GM23338 (cell line): ENCODE data around the gene MAFF. TPM values are rescaled to one million over a fixed set of nuclear protein-coding genes. Genes with fewer than 3 reads are reported as not detected.

Source experiments
- ATAC-seq: fragments of 200-7000 bp; cut with Tn5 transposase; 3 replicates; pipeline ENCODE4 v1.9.1; 2020
- DNase-seq: peaks from one replicate; pipeline ENCODE4 v3.0.0-alpha.2; 2015; ENCODE audit warnings: low spot score
- H2AFZ ChIP-seq: fragments of 200-600 bp; sonication (generic); 2 replicates; pipeline ENCODE4 v1.8.0; 2016; ENCODE audit warnings: antibody characterized with exemption, mild to moderate bottlenecking, moderate library complexity
- H3F3A ChIP-seq: fragments of 200-600 bp; sonication (generic); replicated peaks from 2 replicates; pipeline ENCODE4 v1.8.0; 2017; ENCODE audit warnings: antibody characterized with exemption, mixed run types, low read depth
- H3K27ac ChIP-seq: fragments of 200-600 bp; sonication (generic); 2 replicates; pipeline ENCODE4 v1.6.1; 2016; ENCODE audit warnings: low read depth
- H3K27me3 ChIP-seq: fragments of 200-600 bp; sonication (generic); 2 replicates; pipeline ENCODE4 v1.8.0; 2016; ENCODE audit warnings: mild to moderate bottlenecking, mixed run types, moderate library complexity; ENCODE audit not compliant: insufficient read depth
- H3K36me3 ChIP-seq: fragments of 200-600 bp; sonication (generic); 2 replicates; pipeline ENCODE4 v1.8.0; 2016; ENCODE audit warnings: mild to moderate bottlenecking; ENCODE audit not compliant: insufficient read depth
- H3K4me1 ChIP-seq: fragments of 200-600 bp; sonication (generic); 2 replicates; pipeline ENCODE4 v1.8.0; 2016; ENCODE audit warnings: mild to moderate bottlenecking, moderate library complexity; ENCODE audit not compliant: insufficient read depth
- H3K4me2 ChIP-seq: fragments of 200-600 bp; sonication (generic); 2 replicates; pipeline ENCODE4 v1.7.1; 2017; ENCODE audit warnings: mixed run types
- H3K4me3 ChIP-seq: fragments of 200-600 bp; sonication (generic); 2 replicates; pipeline ENCODE4 v1.6.1; 2016; ENCODE audit warnings: mixed run types
- H3K79me2 ChIP-seq: fragments of 200-600 bp; sonication (generic); replicated peaks from 2 replicates; pipeline ENCODE4 v1.8.0; 2017; ENCODE audit warnings: mild to moderate bottlenecking; ENCODE audit not compliant: insufficient read depth
- H3K9me2 ChIP-seq: fragments of 200-600 bp; sonication (generic); 2 replicates; pipeline ENCODE4 v1.8.0; 2017; ENCODE audit not compliant: insufficient read depth
- H4K20me1 ChIP-seq: fragments of 200-600 bp; sonication (generic); replicated peaks from 2 replicates; pipeline ENCODE4 v1.8.0; 2017; ENCODE audit warnings: mild to moderate bottlenecking; ENCODE audit not compliant: insufficient read depth
- H3K27ac Mint-ChIP-seq: 2 replicates; pipeline ENCODE4 v1.8.0; 2020; ENCODE audit warnings: inconsistent platforms, mild to moderate bottlenecking, moderate library complexity, mixed read lengths
- H3K27me3 Mint-ChIP-seq: 3 replicates; pipeline ENCODE4 v1.8.0; 2022; ENCODE audit warnings: low read depth, mild to moderate bottlenecking, moderate library complexity, mixed read lengths, inconsistent platforms; ENCODE audit not compliant: insufficient read depth, poor library complexity
- H3K36me3 Mint-ChIP-seq: 3 replicates; pipeline ENCODE4 v1.8.0; 2021; ENCODE audit warnings: low read depth, mild to moderate bottlenecking, inconsistent platforms, moderate library complexity, mixed read lengths
- H3K4me1 Mint-ChIP-seq: 3 replicates; pipeline ENCODE4 v1.8.0; 2020; ENCODE audit warnings: mild to moderate bottlenecking, inconsistent platforms, mixed read lengths
- H3K4me3 Mint-ChIP-seq: 3 replicates; pipeline ENCODE4 v1.8.0; 2021; ENCODE audit warnings: moderate library complexity, mild to moderate bottlenecking, inconsistent platforms, mixed read lengths
- H3K9me3 Mint-ChIP-seq: 3 replicates; pipeline ENCODE4 v1.8.0; 2020; ENCODE audit warnings: moderate library complexity, mild to moderate bottlenecking, inconsistent platforms, mixed read lengths
- ETS1 ChIP-seq: IDR thresholded peaks from 2 replicates; pipeline ENCODE4 v1.6.1; 2016; ENCODE audit warnings: antibody characterized with exemption
- EZH2 ChIP-seq: fragments of 200-600 bp; sonication (generic); IDR thresholded peaks from one replicate; pipeline ENCODE4 v1.8.0; 2017; ENCODE audit warnings: antibody characterized with exemption, mild to moderate bottlenecking, low read depth; ENCODE audit not compliant: unreplicated experiment
- JUNB ChIP-seq: IDR thresholded peaks from one replicate; pipeline ENCODE4 v1.6.1; 2016; ENCODE audit warnings: antibody characterized with exemption; ENCODE audit not compliant: unreplicated experiment
- STAT1 ChIP-seq: IDR thresholded peaks from one replicate; pipeline ENCODE4 v1.6.1; 2016; ENCODE audit warnings: antibody characterized with exemption; ENCODE audit not compliant: unreplicated experiment
- ZNF331 ChIP-seq: fragments of 250-450 bp; sonication (Bioruptor Pico); IDR thresholded peaks from 2 replicates; pipeline ENCODE4 v1.5.0; 2020; ENCODE audit warnings: low read depth, mild to moderate bottlenecking, moderate library complexity
- polyA plus RNA-seq: library from polyadenylated mRNA; unstranded; fragments of >200 nt; fragmentation: Nextera tagmentation; extraction: Ambion mirVana; gene quantifications from 2 replicates; pipeline ENCODE4 v1.2.1, GENCODE V29; 2016
- total RNA-seq: library from RNA; depleted of rRNA; stranded (reverse); fragments of >200 nt; shearing (Covaris generic); gene quantifications from 2 replicates; pipeline ENCODE4 v1.2.3, GENCODE V29; 2014
- TF ChIP-seq, protein P1 (sequence below): fragments of 250-450 bp; sonication (Bioruptor Pico); IDR thresholded peaks from 2 replicates; pipeline ENCODE4 v1.5.0; 2020; ENCODE audit warnings: mild to moderate bottlenecking, moderate library complexity

MAFF gene
- total and polyA plus RNA-seq, 2 experiments from 2014 or later: 2.2 to 8.9 TPM

- no peak for TF ChIP-seq ETS1
- TF ChIP-seq ZNF331 (CRISPR knock-in tag): no peak
- TF ChIP-seq, protein P1, sequence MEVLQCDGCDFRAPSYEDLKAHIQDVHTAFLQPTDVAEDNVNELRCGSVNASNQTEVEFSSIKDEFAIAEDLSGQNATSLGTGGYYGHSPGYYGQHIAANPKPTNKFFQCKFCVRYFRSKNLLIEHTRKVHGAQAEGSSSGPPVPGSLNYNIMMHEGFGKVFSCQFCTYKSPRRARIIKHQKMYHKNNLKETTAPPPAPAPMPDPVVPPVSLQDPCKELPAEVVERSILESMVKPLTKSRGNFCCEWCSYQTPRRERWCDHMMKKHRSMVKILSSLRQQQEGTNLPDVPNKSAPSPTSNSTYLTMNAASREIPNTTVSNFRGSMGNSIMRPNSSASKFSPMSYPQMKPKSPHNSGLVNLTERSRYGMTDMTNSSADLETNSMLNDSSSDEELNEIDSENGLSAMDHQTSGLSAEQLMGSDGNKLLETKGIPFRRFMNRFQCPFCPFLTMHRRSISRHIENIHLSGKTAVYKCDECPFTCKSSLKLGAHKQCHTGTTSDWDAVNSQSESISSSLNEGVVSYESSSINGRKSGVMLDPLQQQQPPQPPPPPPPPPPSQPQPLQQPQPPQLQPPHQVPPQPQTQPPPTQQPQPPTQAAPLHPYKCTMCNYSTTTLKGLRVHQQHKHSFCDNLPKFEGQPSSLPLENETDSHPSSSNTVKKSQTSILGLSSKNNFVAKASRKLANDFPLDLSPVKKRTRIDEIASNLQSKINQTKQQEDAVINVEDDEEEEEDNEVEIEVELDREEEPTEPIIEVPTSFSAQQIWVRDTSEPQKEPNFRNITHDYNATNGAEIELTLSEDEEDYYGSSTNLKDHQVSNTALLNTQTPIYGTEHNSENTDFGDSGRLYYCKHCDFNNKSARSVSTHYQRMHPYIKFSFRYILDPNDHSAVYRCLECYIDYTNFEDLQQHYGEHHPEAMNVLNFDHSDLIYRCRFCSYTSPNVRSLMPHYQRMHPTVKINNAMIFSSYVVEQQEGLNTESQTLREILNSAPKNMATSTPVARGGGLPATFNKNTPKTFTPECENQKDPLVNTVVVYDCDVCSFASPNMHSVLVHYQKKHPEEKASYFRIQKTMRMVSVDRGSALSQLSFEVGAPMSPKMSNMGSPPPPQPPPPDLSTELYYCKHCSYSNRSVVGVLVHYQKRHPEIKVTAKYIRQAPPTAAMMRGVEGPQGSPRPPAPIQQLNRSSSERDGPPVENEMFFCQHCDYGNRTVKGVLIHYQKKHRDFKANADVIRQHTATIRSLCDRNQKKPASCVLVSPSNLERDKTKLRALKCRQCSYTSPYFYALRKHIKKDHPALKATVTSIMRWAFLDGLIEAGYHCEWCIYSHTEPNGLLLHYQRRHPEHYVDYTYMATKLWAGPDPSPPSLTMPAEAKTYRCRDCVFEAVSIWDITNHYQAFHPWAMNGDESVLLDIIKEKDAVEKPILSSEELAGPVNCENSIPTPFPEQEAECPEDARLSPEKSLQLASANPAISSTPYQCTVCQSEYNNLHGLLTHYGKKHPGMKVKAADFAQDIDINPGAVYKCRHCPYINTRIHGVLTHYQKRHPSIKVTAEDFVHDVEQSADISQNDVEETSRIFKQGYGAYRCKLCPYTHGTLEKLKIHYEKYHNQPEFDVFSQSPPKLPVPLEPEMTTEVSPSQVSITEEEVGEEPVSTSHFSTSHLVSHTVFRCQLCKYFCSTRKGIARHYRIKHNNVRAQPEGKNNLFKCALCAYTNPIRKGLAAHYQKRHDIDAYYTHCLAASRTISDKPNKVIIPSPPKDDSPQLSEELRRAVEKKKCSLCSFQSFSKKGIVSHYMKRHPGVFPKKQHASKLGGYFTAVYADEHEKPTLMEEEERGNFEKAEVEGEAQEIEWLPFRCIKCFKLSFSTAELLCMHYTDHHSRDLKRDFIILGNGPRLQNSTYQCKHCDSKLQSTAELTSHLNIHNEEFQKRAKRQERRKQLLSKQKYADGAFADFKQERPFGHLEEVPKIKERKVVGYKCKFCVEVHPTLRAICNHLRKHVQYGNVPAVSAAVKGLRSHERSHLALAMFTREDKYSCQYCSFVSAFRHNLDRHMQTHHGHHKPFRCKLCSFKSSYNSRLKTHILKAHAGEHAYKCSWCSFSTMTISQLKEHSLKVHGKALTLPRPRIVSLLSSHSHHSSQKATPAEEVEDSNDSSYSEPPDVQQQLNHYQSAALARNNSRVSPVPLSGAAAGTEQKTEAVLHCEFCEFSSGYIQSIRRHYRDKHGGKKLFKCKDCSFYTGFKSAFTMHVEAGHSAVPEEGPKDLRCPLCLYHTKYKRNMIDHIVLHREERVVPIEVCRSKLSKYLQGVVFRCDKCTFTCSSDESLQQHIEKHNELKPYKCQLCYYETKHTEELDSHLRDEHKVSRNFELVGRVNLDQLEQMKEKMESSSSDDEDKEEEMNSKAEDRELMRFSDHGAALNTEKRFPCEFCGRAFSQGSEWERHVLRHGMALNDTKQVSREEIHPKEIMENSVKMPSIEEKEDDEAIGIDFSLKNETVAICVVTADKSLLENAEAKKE (CRISPR knock-in tag): no peak
- no peak for TF ChIP-seq STAT1
- TF ChIP-seq EZH2: no peak
These were observed 37.8 kb upstream of the MAFF start (continued) for GRCh38 chr22:38163844-38164550.

DNA sequence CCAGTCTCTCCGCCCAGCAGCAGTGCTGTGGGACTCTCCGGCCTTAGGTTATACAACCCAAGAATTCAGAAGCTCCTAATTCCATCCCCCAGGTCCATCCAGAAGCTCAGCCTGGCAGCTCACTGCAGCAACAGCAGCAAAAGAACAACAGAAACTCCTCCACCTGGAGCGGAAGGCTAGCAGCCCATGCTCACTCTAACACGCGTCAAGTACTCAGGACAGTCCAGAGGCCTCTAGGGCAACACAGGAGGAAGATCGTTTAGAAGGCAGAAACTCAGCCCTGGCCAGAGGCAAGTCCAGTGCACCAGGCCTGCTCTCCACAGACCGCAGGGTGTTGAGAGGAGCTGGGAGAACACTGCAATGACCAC is 37.3 kb upstream of the MAFF start:
- Histone ChIP-seq H3K27me3 (no peaks in the 10 kb centered on the region), H3K4me1 (no peaks in the 10 kb centered on the region), H3K4me2 (no peak overlapping the region), H2AFZ (no peak overlapping the region), H3K4me3 (no peak overlapping the region), H3K79me2 (no peaks in the 10 kb centered on the region), H3K9me2 (no peaks in the 10 kb centered on the region), H3K27ac (no peak overlapping the region), H3F3A (no peaks in the 10 kb centered on the region), H4K20me1 (no peaks in the 10 kb centered on the region), H3K36me3 (no peaks in the 10 kb centered on the region)
- peaks cover 3% of the 10 kb centered on the region; the same call in 2 of the 3 replicates for H3K4me1 Mint-ChIP-seq
- DNase-seq (no peak), ATAC-seq (no peak)
- no peaks in the 10 kb centered on the region for H3K9me3 Mint-ChIP-seq
- peaks cover 7% of the 10 kb centered on the region for H3K27me3 Mint-ChIP-seq
- H3K27ac Mint-ChIP-seq: peak overlapping the region; percentile 63
- H3K4me3 Mint-ChIP-seq: no peak overlapping the region
- peaks cover 3% of the 10 kb centered on the region for H3K36me3 Mint-ChIP-seq
- TF ChIP-seq, protein P1 (CRISPR knock-in tag): no peak
- TF ChIP-seq ETS1 (no peak), JUNB (no peak), STAT1 (no peak)
